GM12878 (cell line): ENCODE data around the gene IL17RB. TPM values are rescaled to one million over a fixed set of nuclear protein-coding genes. Genes with fewer than 3 reads are reported as not detected.

Experiments
- BACH1 ChIP-seq: fragments of 450-650 bp; IDR thresholded peaks from 2 replicates; pipeline ENCODE4 v1.6.1; 2017; ENCODE audit warnings: mild to moderate bottlenecking, borderline replicate concordance
- BCLAF1 ChIP-seq: fragments of 450-650 bp; IDR thresholded peaks from 2 replicates; pipeline ENCODE4 v1.6.1; 2017; ENCODE audit warnings: antibody characterized with exemption, mild to moderate bottlenecking, moderate library complexity
- CUX1 ChIP-seq: IDR thresholded peaks from 2 replicates; pipeline ENCODE4 v1.6.1; 2012; ENCODE audit warnings: improper control_type of control experiment, low read depth, low read length; ENCODE audit not compliant: insufficient replicate concordance
- DPF2 ChIP-seq: fragments of 450-650 bp; IDR thresholded peaks from 2 replicates; pipeline ENCODE4 v1.6.1; 2017; ENCODE audit warnings: mild to moderate bottlenecking
- ELK1 ChIP-seq: IDR thresholded peaks from 2 replicates; pipeline ENCODE4 v1.6.1; 2012; ENCODE audit warnings: low read depth, low read length, improper control_type of control experiment
- MAX ChIP-seq: IDR thresholded peaks from 2 replicates; pipeline ENCODE4 v1.6.1; 2012; ENCODE audit warnings: low read depth, low read length, improper control_type of control experiment
- NFXL1 ChIP-seq: fragments of 450-650 bp; IDR thresholded peaks from 2 replicates; pipeline ENCODE4 v1.6.1; 2017; ENCODE audit warnings: antibody characterized with exemption, mild to moderate bottlenecking, borderline replicate concordance
- NKRF ChIP-seq: fragments of 450-650 bp; conservative IDR thresholded peaks from 2 replicates; pipeline ENCODE4 v1.6.1; 2017; ENCODE audit warnings: mild to moderate bottlenecking, moderate library complexity
- PML ChIP-seq: IDR thresholded peaks from 2 replicates; pipeline ENCODE4 v1.6.1; 2012; ENCODE audit warnings: low read length, inconsistent platforms
- POU2F2 ChIP-seq: IDR thresholded peaks from 3 replicates; pipeline ENCODE4 v1.6.1; 2011; ENCODE audit warnings: low read depth, mild to moderate bottlenecking, low read length, borderline replicate concordance
- SMC3 ChIP-seq: IDR thresholded peaks from 2 replicates; pipeline ENCODE4 v1.6.1; 2011; ENCODE audit warnings: low read length, improper control_type of control experiment, borderline replicate concordance
- SREBF2 ChIP-seq: IDR thresholded peaks from 2 replicates; pipeline ENCODE4 v1.6.1; 2012; ENCODE audit warnings: mild to moderate bottlenecking, low read length
- STAT1 ChIP-seq: fragments of 450-650 bp; conservative IDR thresholded peaks from 2 replicates; pipeline ENCODE4 v1.6.1; 2014; ENCODE audit warnings: antibody characterized with exemption, mild to moderate bottlenecking
- TAF1 ChIP-seq: IDR thresholded peaks from 2 replicates; pipeline ENCODE4 v1.6.1; 2011; ENCODE audit warnings: mild to moderate bottlenecking, low read depth, low read length, borderline replicate concordance
- ZNF217 ChIP-seq: fragments of 450-650 bp; IDR thresholded peaks from 2 replicates; pipeline ENCODE4 v1.6.1; 2017; ENCODE audit warnings: antibody characterized with exemption, mild to moderate bottlenecking
- polyA plus RNA-seq, 11 experiments: library from polyadenylated mRNA; depleted of rRNA in 4 of 11; unstranded in 6 of 11; stranded (reverse) in 5 of 11; fragments of >200 nt; fragmentation: Nextera tagmentation in 4 of 11; fragmentation: Illumina TruSeq in 1 of 11; extraction: Ambion mirVana in 4 of 11; extraction: Trizol in 1 of 11; gene quantifications; 1 replicate in 1 of 11; 2 replicates in 10 of 11; pipeline versions ENCODE4 v1.2.1 to v1.2.3, GENCODE V29; 2011 to 2016; ENCODE audit warnings: inconsistent platforms in 2 of 11, missing spikeins in 2 of 11, low read depth in 1 of 11
- total RNA-seq, 4 experiments: library from RNA; depleted of rRNA in 3 of 4; stranded (reverse); fragments of >200 nt in 3 of 4; fragmentation: Illumina TruSeq in 1 of 4; extraction: Trizol in 1 of 4; gene quantifications; 2 replicates each; pipeline versions ENCODE4 v1.2.1 to v1.2.3, GENCODE V29; 2013 to 2021

IL17RB gene
- total and polyA plus RNA-seq, 10 of the 15 experiments (the other 5 are each of a cell fraction or from before 2014, with no cell fraction given): 1.9 to 17.2 (median 2.9) TPM

GRCh38 chr3:53846134-53846850, at the start of gene IL17RB, which contains the start of gene CHDH (continued):
- TF ChIP-seq NKRF (peak; percentile 68; the same call in 1 of the 2 replicates), SREBF2 (no peak), ZNF217 (peak; percentile 59; the same call in 1 of the 2 replicates), ELK1 (no peak), BCLAF1 (no peak), BACH1 (peak; percentile 85), MAX (peak; percentile 25), DPF2 (peak; percentile 89), NFXL1 (no peak), SMC3 (no peak), POU2F2 (no peak), CUX1 (no peak), TAF1 (no peak), STAT1 (no peak), PML (no peak)
